Activated CD8-positive, alpha-beta memory T cell treated with anti-CD3 and anti-CD28 coated beads for 4 hours (primary cell): ENCODE results near the gene ACSL6.

Experiments
- DNase-seq, 2 donors: peaks; one replicate each; pipeline ENCODE4 v3.0.0-alpha.2; 2020; ENCODE audit warnings: low read depth in 2 of 2

Gene ACSL6

GRCh38 chr5:131979816-131980215 is 31.6 kb downstream of the ACSL6 start:
- no peak for DNase-seq

DNA sequence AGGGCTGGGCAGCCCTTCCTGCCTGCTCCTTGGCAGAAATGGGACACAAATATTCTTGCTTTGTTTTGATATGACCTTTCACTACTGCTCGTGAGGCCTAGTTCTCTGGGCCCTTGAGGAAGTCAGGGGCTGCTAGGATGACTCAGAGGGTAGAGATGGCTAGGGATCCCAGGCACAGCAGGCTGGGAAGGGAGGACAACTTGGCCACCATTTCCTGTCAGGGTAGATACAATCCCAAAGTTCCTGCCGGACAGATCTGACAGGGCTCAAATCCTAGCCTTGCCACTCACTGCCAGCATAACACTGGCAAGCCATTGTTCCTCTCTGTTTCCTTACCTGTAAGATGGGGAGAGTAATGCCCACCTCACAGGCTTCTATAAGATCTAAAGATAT is 34.2 kb downstream of the ACSL6 start:
- DNase-seq: no peak

DNA sequence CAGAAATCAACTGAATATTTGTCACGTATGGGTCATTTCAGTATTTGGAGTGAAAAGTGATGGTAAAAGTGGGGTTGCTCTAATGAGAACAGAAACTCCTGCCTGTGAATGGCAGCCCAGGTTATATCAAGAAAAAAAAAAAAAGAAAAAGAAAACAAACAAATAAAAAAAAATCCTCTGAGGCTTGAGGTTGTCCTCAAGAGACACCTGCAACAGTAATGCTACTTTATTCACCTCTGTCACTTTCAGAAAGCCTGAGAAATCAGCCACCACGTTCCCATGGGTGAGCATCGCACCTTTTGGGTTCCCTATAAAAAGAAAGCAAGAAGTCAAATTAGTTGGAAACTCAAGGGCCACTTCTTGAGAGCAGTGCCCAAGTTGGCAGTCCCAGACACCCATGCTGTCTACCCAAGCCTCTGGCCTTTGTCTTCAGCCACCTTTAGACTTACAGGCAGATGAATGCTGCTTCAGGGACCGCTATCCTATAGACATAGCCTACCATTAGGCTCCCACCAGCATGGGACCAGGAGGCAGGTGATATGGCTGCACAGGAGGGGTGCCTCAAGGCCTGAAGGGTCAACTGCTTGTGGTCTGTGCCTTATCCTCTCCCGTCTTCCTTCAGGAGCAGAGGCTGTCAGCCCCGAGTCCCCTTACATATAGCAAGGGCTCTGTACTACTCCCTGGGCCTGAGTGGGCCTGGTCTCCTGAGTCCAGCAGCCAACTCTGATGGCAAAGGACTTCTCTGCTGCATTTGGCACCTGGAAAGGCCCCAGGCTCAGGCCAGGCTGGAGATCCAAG is 34.8 kb downstream of the ACSL6 start:
- no peak for DNase-seq

- no peak for DNase-seq
Measured at GRCh38 chr5:131974956-131975726, 36.3 kb downstream of the ACSL6 start.

DNA sequence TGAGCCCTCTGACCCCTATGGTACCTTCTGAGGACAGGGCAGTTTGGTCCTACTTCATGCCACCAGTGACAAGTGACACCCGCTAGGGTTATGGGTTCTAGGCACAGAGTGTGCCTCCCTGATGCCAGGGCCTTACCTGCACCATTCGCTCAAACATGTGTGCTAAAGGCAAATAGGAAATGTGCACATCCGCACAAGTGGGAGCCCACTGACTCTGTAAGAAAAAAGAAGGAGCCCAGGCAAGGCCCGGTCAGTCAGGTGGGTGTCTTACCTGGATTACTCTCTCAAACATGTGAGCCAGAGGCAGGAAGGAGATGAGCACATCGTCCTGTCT is 36.9 kb downstream of the ACSL6 start:
- DNase-seq: no peak

DNA sequence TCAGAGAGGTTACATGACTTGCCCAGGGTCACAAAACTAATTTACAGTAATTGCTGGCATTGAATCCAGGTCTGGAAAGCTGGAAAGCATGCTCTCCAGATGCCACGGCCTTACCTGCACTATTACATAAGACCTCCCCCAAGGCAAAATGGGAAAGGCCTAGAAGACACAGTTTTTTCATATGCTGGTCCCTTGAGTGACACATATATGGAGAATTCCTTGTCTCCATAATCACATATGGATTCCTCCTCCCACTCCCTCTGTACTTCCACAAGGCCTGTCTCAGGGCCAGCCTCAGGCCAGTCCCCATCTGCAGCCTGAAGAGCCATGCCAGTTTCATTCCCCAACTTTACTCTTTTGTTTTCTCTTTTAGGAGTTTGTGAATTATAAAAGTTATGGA is 37.4 kb downstream of the ACSL6 start:
- DNase-seq: no peak

- DNase-seq: no peak
Measured at GRCh38 chr5:131973089-131973712, 38.3 kb downstream of the ACSL6 start.

DNA sequence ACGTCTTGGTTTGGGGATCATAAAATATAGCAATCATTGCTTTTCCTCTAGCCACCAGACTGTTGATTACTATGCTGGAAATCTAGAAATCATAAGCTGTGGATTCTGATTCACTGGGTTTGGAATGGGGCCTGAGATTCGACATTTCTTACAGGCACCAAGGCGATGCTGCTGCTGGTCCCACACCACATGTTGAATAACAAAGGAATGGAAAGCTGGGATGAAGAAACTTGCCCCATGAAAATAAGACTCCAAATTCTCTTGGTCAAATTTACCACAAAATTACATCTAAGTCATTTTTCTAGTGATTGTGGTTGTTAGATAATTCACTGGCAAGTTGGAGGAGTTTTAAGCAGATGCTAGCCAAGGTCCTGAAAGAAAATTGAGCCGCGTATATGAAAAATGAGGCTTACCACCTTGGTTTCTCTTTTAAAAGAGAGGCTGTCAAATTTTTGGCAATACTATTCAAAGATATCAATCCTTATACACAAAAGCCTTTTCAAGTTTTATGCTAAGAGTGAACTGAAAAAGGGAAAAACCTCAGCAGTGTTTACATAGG is 43.0 kb downstream of the ACSL6 start:
- no peak for DNase-seq

DNA sequence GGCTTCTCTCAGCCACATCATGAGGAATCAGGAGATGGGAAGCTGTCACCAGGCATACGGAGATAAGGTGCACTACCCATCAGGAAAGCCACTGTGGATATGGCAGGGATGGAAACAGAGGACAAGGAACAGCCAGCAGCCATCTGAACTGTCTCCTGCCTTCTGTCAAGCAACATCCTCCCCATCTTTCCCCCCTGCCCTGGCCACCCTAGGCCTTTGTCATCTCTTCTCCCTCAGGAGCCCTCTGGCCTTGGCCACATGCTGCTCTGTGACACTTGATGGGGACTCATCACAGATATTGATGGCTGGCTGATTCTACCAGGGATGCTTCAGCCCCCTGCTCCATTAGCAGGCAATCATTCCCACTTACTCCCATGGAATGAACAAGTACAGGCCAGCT is 44.9 kb downstream of the ACSL6 start:
- DNase-seq: no peak

DNA sequence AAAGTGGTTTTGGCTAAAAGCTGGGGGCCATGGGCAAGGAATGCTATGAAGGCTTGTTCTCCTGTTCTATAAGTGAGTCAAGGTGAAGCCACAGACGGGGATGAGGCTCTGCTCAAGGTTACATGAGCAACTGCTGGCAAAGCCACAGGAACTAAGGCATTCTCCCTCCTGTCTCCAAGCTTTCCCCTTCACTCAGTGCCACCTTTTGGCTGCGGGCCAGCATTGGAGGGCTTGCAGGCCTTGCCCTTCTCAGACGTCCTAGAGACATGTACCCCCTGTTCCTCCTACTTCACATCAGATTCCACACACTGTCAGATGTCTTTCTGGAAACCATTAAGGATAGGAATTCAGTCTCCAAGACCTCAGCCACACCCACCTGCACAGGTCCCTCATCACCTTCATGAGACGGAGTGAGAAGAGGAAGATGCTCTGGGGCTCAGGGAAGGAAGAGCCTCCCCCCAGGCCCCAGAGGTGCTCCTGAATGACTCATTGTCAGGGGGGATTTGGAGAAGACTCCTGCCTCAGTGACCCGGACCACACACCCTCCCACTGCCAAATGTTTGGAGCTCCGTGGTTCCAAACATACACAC is 45.5 kb downstream of the ACSL6 start:
- no peak for DNase-seq

- no peak for DNase-seq
Measured at GRCh38 chr5:131959906-131960305, 51.6 kb downstream of the ACSL6 start.

DNA sequence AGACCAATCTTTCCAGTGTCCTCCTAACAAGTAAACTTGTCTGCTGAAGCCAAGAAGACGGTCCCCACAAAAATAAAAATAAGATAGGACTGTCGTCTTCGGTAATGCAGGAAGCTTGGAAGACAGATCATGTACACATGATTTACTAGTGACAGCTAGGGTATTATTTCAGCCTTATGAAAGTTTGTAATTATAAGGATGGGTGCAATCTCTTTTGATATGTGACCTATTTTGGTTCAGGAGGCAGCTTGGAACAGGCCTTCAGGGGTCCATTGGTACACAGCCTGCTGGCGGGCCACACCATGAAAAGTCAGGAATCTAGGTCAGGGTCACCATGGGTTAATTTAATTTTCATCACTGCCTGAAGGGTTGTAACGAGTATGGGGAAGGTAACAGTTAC is 52.3 kb downstream of the ACSL6 start:
- DNase-seq: no peak

GRCh38 chr5:131957721-131958441 is 53.6 kb downstream of the ACSL6 start:
- DNase-seq: no peak

GRCh38 chr5:131953969-131954368 is 57.5 kb downstream of the ACSL6 start:
- DNase-seq: no peak

DNA sequence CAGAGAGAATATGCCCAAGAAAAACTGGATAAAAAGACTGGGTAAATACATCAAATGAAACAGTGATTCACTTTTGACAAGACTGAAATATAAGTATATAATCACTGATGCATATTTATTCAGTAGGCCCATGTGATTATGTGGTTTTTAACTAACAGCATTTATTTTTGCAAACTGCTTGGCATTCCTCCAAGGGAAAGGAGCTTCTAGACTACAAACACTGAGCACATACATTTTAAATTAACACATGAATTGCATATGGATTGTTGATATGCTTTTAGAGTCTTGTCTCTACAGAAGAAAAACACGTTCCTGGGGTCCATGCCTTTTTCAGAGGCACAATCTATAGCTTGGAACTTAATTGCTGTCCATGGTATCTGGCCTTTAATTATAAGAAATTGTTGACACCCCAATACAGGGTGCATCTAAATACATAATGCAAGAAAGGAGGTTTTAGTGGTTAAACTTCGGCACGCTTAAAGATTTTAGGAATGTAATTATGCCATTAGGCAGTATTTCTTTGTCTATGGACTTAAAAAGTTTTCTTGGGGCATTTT is 59.1 kb downstream of the ACSL6 start:
- no peak for DNase-seq

DNA sequence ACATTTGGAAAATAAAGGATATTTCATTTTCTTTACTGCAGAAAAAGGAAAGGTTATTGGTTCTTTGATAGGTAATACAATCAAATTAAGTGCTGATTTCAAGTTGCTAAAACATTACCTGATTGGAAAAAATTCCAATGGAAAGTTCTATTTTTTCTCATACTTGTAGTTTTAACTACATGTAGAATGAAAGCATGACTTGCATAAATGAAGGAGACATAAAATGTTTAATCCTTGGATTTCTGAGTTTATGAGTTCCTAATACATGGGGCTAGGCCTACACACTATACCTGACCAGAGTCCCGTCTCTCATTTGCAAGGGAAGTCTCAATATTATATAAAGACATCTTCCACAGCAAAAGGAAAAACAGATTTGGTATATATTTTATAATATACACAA is 60.8 kb downstream of the ACSL6 start:
- DNase-seq: no peak

DNA sequence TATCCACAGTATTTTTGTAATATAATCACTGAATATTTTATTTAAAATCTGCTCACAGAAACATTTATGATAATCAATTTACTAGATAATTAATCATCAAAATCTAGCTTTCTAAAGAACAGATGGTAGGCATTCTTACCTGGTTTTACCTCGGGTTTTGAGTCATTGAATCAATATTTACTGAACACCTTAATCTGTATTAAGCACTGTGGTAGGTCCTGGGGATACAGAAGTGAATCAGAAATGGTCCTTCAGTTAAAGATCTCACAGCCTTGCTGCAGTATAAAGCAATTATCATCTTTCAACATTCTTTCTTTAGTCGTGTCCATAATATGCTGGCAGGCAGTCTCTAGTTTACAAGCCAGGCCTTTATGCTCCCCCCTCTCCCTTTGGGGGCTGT is 64.0 kb downstream of the ACSL6 start:
- no peak for DNase-seq

- DNase-seq: no peak
Measured at GRCh38 chr5:131945551-131946168, 65.8 kb downstream of the ACSL6 start, which contains the start of gene MEIKIN. MEIKIN (minus strand) TSS chr5:131945663; CDS start chr5:131945505, 158 bp downstream.

DNA sequence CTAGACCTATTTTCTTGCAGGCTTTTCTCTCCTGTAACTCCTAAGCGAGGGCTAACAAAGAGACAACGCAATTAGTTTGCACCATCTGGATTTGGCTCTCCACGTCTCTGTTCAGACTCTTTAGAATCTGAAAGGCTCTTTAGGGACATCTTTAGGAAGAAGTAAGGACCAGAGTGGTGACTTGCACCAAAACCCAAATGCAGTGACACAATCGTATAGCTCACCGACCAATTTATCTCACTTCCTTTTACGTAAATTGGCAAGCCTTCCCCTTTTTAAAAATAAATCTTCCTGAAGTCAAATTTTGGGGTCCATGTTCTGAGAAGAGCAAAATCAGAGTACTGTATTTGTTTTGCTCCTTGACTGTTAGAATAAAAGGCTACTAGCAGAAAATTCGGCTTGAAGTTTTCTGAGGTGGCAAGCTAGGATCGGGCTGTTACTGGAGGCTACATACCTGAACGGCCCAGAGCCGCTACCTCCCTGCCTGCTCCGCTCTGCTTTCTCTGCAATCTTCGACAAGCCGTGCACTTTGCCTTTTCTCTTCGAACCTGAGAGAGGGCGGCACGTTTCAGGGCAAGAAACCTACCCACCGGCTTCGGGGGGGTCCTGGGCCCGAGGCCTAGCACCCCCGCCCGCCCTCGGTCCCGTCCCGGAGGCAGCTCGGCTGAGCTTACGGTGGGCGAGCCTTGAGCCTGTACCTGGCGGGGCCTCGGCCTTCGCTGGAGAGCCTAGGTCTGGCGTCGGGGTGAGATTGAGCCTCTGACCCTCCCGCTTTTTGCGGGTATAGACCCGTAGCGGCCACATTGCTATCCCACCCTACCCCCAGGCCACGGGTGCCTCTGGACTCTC is 66.5 kb downstream of the ACSL6 start:
- DNase-seq: no peak

GRCh38 chr5:131943916-131944315 is 67.5 kb downstream of the ACSL6 start:
- DNase-seq: no peak
